T-helper 1 cell (primary cell): ENCODE results near the gene HSF2BP.
"Not testable (repeated sequence)": the region's sequence is repeated elsewhere in the genome, so short reads cannot be mapped to it uniquely, and the experiment has no call there.

Experiments
- DNase-seq, 5 donors: peaks; one replicate each; pipeline ENCODE4 v3.0.0-alpha.2; 2012 to 2020
- total RNA-seq, 4 donors: gene quantifications; one replicate each; lab custom pipeline; 2026; lab: John Stamatoyannopoulos, UW

HSF2BP gene
- total RNA-seq, result 0.54 to 1.5 (median 0.93) reads per million in 4 donors

- DNase-seq, result peak; percentile 53 to 84 (median 66)
Observed at GRCh38 chr21:43659136-43660000, at the start of gene HSF2BP, which contains the start of gene RRP1B. Gene HSF2BP (minus strand): TSS chr21:43659488. CDS start chr21:43658096, 1,392 bp downstream. Gene RRP1B (plus strand): TSS chr21:43659560. CDS start chr21:43659665, 105 bp downstream.

GRCh38 chr21:43708745-43709381, 49.6 kb upstream of the HSF2BP start:
- no peak for DNase-seq

DNA sequence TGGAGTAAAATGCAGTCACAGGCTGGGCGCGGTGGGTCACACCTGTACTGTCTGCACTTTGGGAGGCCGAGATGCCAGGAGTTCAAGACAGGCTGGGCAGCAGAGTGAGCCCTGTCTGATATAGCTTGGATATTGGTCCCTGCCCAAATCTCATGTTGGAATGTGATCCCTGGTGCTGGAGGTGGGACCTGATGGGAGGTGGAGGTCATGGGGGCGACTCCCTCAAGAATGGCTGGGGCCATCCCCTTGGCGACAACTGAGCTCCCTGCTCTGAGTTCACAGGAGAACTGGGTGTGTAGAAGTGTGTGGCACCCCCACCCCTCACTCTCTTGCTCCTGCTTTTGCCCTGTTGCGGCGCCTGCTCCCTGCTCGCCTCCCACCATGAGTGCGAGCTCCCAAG, 48.2 kb upstream of the HSF2BP start:
- DNase-seq, result no peak

DNA sequence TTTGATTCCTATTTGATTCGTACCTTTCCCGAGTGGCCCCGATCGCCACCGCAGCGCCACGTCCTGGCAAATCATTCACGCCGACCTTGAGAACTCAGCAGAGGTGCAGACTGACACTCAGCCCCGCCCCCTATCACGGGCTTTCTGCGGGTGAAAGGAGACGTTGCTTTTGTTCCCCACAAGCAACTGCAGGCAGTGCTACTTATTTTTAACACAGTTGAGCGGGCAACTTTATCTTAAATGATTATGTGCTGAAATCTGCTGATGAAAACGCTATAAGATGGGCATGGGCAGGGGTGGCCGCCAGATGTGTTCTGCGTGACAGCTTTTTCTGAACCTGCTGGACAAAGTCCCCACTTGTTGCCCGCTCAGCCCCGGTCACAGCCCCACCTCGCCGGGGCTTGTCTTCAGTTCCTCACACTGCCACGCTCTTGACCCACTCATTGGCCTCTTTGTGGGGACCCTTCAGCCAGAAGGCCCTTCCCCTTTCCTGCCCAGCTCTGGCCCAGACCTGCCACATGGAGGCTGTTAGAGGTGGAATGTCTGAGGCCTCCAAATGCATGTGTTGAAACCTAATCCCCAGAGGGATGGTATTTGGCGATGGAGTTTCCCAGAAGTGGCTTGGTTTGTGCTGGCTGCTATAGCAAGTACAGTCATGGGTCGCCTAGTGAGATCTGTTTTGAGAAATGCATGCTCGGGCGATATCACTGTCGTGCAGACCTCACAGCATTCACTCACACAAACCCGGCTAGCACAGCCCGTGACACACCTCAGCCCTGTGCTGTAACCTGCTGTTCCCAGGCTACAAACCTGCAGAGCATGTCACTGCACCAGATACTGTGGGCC, 44.0 kb upstream of the HSF2BP start:
- DNase-seq, result no peak

- no peak for DNase-seq
Observed at GRCh38 chr21:43702785-43703034, 43.4 kb upstream of the HSF2BP start.

- no peak for DNase-seq
Observed at GRCh38 chr21:43701936-43702784, 42.9 kb upstream of the HSF2BP start.

DNA sequence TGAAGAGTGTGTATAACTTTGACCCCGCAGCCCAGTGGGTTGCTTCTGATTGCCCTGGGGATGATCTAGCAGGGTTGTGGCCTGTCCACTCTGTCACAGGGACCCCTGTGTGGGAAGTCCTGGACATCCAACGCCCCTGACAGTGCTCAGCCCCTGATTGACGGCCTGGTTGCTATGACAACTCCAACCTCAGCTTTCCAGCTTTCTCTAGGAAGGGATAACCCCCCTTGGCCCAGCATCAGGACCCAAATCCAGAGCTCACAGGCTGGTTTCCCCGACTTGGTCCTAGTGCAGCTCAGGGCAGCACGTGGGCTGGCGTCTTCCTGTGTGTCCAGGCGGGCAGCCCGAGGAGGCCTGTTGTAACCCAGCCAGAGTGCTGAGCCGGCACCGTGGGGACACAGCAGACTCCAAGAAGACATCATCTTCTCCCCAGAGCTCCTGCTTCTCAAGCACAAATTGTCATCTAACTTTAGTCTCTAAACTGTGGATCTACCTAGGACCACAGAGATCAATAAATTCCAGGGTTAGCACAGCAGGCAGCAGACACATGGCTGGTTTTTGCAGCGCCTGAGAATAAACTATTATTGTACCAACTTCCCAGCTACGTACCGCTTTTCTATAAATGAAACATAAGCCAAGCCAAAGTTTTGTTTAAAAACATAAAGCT, 40.8 kb upstream of the HSF2BP start:
- no peak for DNase-seq

GRCh38 chr21:43699492-43699777, 40.1 kb upstream of the HSF2BP start:
- not testable (repeated sequence) for DNase-seq

- no peak for DNase-seq
Observed at GRCh38 chr21:43697758-43698643, 38.7 kb upstream of the HSF2BP start.

- no peak for DNase-seq
Observed at GRCh38 chr21:43696214-43696613, 36.9 kb upstream of the HSF2BP start.

- no peak for DNase-seq
Observed at GRCh38 chr21:43694437-43695079, 35.3 kb upstream of the HSF2BP start.

DNA sequence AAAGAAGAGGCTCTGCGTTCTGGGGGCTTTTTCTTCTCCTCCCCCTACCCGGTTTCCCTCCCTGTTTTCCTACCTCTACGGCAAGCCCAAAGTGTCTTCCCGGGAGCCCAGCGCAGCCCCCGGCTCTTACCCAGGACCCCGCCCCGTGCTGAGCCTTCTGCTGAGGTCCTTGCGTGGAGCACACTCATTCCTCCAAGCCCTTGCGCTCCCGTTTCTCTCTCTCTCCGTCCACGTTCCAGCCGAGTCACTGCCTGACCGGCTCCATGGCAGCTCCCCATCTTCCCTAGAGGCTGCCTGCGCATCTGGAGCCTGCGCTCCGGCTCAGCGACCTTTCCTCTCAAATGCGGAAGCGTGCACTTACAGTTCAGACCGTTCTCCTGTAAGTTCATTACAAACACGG, 34.7 kb upstream of the HSF2BP start:
- no peak for DNase-seq

- DNase-seq, result no peak
Observed at GRCh38 chr21:43692949-43693348, 33.7 kb upstream of the HSF2BP start.

DNA sequence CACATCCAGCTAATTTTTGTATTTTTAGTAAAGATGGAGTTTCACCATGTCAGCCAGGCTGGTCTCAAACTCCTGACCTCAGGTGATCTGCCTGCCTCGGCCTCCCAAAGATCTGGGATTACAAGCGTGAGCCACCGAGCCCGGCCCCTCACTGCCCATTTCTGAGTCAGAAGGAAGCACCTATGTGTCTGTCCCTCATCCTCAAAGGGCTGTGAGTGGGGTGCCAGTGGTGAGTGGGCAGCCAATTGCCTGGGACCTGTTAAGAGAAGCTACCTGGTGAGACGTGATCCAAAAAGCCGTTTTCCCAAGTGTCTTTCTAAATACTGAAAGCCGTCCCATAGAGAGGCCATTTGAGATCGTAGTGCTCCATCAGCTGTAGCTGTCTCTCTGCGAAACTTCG, 32.5 kb upstream of the HSF2BP start:
- no peak for DNase-seq

DNA sequence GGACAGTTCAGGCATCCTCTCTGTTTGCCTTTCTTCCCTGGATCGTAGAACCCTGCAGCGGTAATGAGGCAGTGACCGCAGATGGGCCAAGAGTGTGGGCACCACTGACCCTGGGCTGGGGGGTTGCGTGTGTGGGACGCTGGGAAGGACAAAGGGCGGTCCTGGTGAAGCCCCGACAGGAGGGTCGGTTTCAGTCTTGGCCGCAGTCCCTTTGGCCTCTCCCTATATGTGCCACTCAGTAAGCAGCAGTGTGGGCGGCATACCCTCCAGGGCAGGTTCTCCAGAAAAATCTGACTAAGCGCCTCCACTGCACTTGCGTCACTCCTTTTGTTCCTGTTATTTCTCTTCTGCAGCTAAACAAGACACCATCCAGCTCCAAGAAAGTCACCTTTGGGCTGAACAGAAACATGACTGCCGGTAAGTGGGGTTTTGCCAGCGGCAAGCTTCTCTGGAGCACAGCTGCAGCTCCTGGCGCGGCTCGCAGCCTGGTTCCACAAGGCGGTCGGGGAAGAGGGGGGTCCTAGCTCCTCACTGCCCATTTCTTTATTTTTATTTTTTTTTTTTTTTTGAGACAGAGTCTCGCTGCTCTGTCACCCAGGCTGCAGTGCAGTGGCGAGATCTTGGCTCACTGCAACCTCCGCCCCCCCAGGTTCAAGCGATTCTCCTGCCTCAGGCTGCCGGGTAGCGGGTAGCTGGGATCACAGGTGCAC, 32.0 kb upstream of the HSF2BP start:
- no peak for DNase-seq

DNA sequence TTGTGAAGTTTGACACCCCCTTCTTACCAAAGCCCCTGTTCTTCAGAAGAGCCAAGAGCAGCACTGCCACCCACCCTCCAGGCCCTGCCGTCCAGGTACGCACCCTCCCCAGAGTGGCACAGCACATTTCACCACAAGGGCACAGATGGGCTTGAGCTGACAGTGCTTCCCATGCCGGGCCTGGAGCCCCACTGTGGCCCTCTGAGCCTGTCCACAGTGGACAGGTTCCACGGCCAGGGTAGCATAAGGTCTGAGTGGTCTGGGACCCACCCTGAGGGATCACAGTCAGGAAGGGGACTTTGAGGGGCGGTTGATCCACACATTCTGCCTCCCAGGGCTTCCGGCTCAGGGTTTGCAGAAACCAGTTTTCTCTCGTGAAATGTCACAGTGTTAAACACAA, 31.1 kb upstream of the HSF2BP start:
- DNase-seq, result no peak

- no peak for DNase-seq
Observed at GRCh38 chr21:43689556-43690337, 30.5 kb upstream of the HSF2BP start.

DNA sequence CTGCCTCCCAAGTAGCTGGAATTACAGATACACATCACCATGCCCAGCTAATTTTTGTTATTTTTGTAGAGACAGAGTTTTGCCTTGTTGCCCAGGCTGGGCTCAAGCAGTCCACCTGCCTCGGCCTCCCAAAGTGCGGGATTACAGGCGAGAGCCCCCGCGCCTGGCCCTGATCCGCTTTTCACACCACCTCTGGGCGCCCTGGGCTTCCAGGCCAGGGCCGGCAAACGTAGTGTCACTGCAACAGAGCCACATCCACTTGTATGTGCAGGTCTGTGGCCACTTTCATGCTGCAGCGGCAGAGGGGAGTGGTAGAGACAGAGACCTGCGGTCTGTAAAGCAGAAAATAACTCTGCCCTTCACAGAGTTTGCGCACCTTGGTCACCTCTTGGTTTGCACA, 29.6 kb upstream of the HSF2BP start:
- DNase-seq, result no peak
